ENCODE data around the gene DAAM1. TPM values are rescaled to one million over a fixed set of nuclear protein-coding genes. Genes with fewer than 3 reads are reported as not detected.

The DAAM1 gene
- total RNA-seq, 1 experiment from 2014 or later, result 11.5 TPM

DNA sequence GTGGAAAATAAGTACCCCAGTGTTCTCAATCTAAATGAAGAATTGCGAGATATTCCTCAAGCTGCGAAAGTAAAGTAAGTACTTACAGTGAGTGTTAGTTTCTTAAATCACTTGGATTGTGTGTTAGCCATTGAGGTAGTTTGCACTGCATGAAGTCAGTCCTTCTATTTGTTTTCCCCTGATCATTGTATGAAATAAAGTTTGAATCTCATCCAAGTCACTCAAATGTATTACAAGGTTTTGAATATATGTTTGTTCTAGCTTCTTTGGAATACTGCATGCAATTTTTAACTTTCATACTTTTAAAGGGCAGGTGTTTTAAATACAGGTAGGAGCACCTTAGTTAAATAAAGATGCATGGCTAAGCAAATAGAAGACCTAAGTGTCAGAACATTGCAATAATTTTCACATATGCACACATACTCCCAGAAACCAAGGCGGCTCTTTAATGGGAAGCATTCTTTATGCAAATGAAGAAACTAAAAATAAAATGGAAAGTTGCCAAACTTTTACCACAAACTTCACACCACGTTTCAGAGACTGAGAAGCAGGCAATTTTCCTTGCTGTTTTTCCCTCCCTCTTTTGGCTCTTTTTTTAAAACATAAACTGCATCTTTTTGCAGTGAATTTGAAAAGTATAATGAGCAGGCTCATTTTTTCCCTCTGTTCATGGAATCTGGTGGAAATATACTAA is 171.1 kb downstream of the DAAM1 start:
- BruUV-seq (replicated peaks), result no TSS peak
- DNase-seq (ENCODE audit: low spot score), result peak; percentile 33
- intact Hi-C loops (cut with micrococcal nuclease; ENCODE audit: unreplicated experiment), result no loop called here
- no peak overlapping the region for H3K27ac ChIP-seq (ENCODE audit: low read depth, low read length, poor library complexity, severe bottlenecking)
- no peaks in the 10 kb centered on the region for H3K36me3 ChIP-seq (ENCODE audit: insufficient read depth, low read length, poor library complexity, severe bottlenecking)
- no peaks in the 10 kb centered on the region for H3K9me3 ChIP-seq (ENCODE audit: low read depth, low read length, poor library complexity, severe bottlenecking)
- CTCF ChIA-PET, result no interaction called here
- peaks cover 38% of the 10 kb centered on the region for H3K4me1 ChIP-seq (ENCODE audit: insufficient read depth, low read length, poor library complexity, severe bottlenecking)
- POLR2A ChIA-PET (ENCODE audit: low non-redundant PET), result no interaction called here
- no peak for TF ChIP-seq EZH2 (IDR thresholded peaks at IDR 0.05; ENCODE audit: borderline replicate concordance, low read depth, low read length, poor library complexity, severe bottlenecking)
- TF ChIP-seq, protein P1, sequence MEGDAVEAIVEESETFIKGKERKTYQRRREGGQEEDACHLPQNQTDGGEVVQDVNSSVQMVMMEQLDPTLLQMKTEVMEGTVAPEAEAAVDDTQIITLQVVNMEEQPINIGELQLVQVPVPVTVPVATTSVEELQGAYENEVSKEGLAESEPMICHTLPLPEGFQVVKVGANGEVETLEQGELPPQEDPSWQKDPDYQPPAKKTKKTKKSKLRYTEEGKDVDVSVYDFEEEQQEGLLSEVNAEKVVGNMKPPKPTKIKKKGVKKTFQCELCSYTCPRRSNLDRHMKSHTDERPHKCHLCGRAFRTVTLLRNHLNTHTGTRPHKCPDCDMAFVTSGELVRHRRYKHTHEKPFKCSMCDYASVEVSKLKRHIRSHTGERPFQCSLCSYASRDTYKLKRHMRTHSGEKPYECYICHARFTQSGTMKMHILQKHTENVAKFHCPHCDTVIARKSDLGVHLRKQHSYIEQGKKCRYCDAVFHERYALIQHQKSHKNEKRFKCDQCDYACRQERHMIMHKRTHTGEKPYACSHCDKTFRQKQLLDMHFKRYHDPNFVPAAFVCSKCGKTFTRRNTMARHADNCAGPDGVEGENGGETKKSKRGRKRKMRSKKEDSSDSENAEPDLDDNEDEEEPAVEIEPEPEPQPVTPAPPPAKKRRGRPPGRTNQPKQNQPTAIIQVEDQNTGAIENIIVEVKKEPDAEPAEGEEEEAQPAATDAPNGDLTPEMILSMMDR (conservative IDR thresholded peaks at IDR 0.05; ENCODE audit: low read depth, low read length), result no peak
- no peak overlapping the region for H3K4me3 ChIP-seq (ENCODE audit: low read depth, low read length, poor library complexity, severe bottlenecking)
- no peaks in the 10 kb centered on the region for H3K27me3 ChIP-seq (replicated peaks; ENCODE audit: insufficient read depth, low read depth, low read length, poor library complexity)

DNA sequence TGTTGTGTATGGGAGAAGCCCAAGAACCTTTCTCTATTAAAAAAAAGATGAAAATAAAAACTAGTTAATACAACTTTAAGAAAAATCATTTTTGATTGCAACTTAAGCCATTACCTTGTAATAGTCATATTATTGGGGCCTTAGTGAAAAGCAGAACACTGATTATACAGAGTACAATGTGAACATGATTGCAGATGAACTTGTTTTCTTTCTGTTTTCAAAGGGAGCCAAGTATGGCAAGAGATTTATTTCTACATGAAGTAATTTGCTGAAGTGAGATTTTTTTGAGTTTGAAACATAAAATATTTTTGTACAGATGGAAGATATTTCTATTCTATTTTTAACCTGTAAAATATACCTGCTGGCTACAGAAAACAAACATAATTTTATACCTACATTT is 171.8 kb downstream of the DAAM1 start:
- H3K4me1 ChIP-seq (ENCODE audit: insufficient read depth, low read length, poor library complexity, severe bottlenecking), result peaks cover 38% of the 10 kb centered on the region
- no peaks in the 10 kb centered on the region for H3K9me3 ChIP-seq (ENCODE audit: low read depth, low read length, poor library complexity, severe bottlenecking)
- H3K36me3 ChIP-seq (ENCODE audit: insufficient read depth, low read length, poor library complexity, severe bottlenecking), result no peaks in the 10 kb centered on the region
- H3K27me3 ChIP-seq (replicated peaks; ENCODE audit: insufficient read depth, low read depth, low read length, poor library complexity), result no peaks in the 10 kb centered on the region
- intact Hi-C loops (cut with micrococcal nuclease; ENCODE audit: unreplicated experiment), result no loop called here
- no peak for DNase-seq (ENCODE audit: low spot score)
- no TSS peak for BruUV-seq (replicated peaks)
- CTCF ChIA-PET, result no interaction called here
- TF ChIP-seq, protein P1 (conservative IDR thresholded peaks at IDR 0.05; ENCODE audit: low read depth, low read length), result no peak
- no peak for TF ChIP-seq EZH2 (IDR thresholded peaks at IDR 0.05; ENCODE audit: borderline replicate concordance, low read depth, low read length, poor library complexity, severe bottlenecking)
- H3K27ac ChIP-seq (ENCODE audit: low read depth, low read length, poor library complexity, severe bottlenecking), result no peak overlapping the region
- no peak overlapping the region for H3K4me3 ChIP-seq (ENCODE audit: low read depth, low read length, poor library complexity, severe bottlenecking)
- POLR2A ChIA-PET (ENCODE audit: low non-redundant PET), result no interaction called here

DNA sequence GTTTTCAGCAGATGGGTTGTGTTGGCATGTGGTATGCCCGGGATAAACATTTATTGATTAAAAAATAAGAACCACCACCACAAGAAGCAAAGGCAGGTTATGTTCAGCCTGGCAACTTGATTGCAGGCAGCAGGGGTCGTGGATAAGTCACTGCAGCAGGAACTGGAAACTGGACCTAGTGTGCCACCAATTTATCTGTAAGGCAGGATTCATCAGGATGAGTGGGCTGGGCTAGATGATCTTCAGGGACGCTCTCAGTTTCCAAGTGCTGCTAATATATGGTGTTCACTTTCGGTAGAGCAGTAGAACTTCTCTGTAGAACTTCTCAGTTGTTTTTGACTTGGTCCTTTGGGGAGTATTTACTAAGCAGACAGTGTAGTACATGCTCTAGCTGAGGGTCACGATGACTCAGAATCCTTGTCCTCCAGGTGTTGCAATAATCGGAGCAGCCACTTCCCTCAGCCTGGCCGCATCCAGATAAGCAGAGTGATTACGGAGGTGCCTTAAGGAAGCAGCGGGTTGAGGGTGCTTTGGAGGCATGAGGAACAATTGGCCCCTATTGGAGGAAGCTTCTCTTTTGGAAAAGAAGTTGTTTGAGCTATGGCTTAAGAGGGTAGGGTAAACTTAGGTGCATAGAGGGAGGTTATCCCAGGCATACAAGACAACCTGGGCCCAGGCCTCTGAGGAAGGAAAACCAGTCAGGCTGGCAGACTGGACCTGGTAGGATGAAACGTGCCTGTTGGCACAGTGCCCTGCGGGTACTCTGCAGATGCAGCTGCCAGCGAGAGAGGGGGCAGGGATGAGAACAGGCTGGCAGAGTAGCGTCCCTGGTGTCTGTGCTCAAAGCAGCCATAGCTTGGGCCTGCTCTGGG is 172.7 kb downstream of the DAAM1 start:
- peak; percentile 12 for DNase-seq (ENCODE audit: low spot score)
- no peaks in the 10 kb centered on the region for H3K9me3 ChIP-seq (ENCODE audit: low read depth, low read length, poor library complexity, severe bottlenecking)
- BruUV-seq (replicated peaks), result no TSS peak
- ChIA-PET CTCF (no interaction called here), POLR2A (ENCODE audit: low non-redundant PET) (no interaction called here)
- H3K36me3 ChIP-seq (ENCODE audit: insufficient read depth, low read length, poor library complexity, severe bottlenecking), result no peaks in the 10 kb centered on the region
- no peaks in the 10 kb centered on the region for H3K27me3 ChIP-seq (replicated peaks; ENCODE audit: insufficient read depth, low read depth, low read length, poor library complexity)
- H3K27ac ChIP-seq (ENCODE audit: low read depth, low read length, poor library complexity, severe bottlenecking), result no peak overlapping the region
- peaks cover 38% of the 10 kb centered on the region for H3K4me1 ChIP-seq (ENCODE audit: insufficient read depth, low read length, poor library complexity, severe bottlenecking)
- intact Hi-C loops (cut with micrococcal nuclease; ENCODE audit: unreplicated experiment), result no loop called here
- no peak overlapping the region for H3K4me3 ChIP-seq (ENCODE audit: low read depth, low read length, poor library complexity, severe bottlenecking)
- TF ChIP-seq EZH2 (IDR thresholded peaks at IDR 0.05; ENCODE audit: borderline replicate concordance, low read depth, low read length, poor library complexity, severe bottlenecking), result no peak
- TF ChIP-seq, protein P1 (conservative IDR thresholded peaks at IDR 0.05; ENCODE audit: low read depth, low read length), result no peak
